Activated CD8-positive, alpha-beta memory T cell treated with anti-CD3 and anti-CD28 coated beads for 4 hours (primary cell): Measurements from ENCODE around the gene MRPL10.
"Not testable (repeated sequence)": the region's sequence is repeated elsewhere in the genome, so short reads cannot be mapped to it uniquely, and the experiment has no call there.

ENCODE experiments used
- DNase-seq, 2 donors: peaks; one replicate each; pipeline ENCODE4 v3.0.0-alpha.2; 2020; ENCODE audit warnings: low read depth in 2 of 2

Gene MRPL10

GRCh38 chr17:47792979-47793378, 38.4 kb downstream of the MRPL10 start:
- DNase-seq, result no peak

GRCh38 chr17:47792457-47792856, 38.9 kb downstream of the MRPL10 start:
- no peak for DNase-seq

- DNase-seq, result no peak
These were observed 40.3 kb downstream of the MRPL10 start for GRCh38 chr17:47791025-47791424.

- DNase-seq, result peak in 1 of 2 donors; percentile 13
These were observed 41.5 kb downstream of the MRPL10 start for GRCh38 chr17:47789611-47790561.

GRCh38 chr17:47785538-47786123, 45.7 kb downstream of the MRPL10 start:
- DNase-seq, result no peak

GRCh38 chr17:47781397-47781796, 49.9 kb downstream of the MRPL10 start:
- DNase-seq, result no peak

- DNase-seq, result no peak
These were observed 53.1 kb downstream of the MRPL10 start for GRCh38 chr17:47778184-47778635.

GRCh38 chr17:47776330-47777197, 54.8 kb downstream of the MRPL10 start:
- DNase-seq, result no peak

- DNase-seq, result no peak
These were observed 56.3 kb downstream of the MRPL10 start for GRCh38 chr17:47774987-47775580.

GRCh38 chr17:47774331-47774730, 57.0 kb downstream of the MRPL10 start:
- DNase-seq, result no peak

GRCh38 chr17:47773649-47774048, 57.7 kb downstream of the MRPL10 start:
- DNase-seq, result not testable (repeated sequence)
